ENCODE results near the gene CCSER1. TPM values are rescaled to one million over a fixed set of nuclear protein-coding genes. Genes with fewer than 3 reads are reported as not detected.

Gene CCSER1
- total and polyA plus RNA-seq, 2 experiments from 2014 or later: 2.9 to 3.4 TPM

DNA sequence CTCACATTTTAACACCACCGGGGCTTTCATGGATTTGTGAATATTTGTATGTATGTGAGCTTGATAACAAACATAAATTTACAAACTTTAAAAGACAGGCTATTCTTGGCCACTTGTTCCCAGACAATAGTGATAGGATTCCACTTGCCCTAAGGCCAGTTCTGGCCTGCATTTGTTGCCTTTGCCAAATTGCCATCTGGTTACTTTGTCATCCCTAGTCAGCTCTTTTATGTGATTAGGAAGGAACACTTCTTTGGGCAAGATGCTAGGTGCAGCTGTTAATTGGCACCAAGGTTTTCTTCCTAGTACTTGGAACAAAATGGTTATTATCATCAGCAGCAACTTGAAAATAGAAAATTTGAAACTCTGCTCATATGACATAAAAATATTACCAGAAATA, 63.3 kb downstream of the CCSER1 start:
- Mint-ChIP-seq H3K27ac (0 out of 2 replicates have a peak overlapping the region, but pooled peaks have one; percentile 10), H3K4me3 (no peak overlapping the region), H3K9me3 (no peaks in the 10 kb centered on the region), H3K27me3 (ENCODE audit: insufficient read depth, low read depth, poor library complexity) (no peaks in the 10 kb centered on the region), H3K36me3 (ENCODE audit: low read depth) (no peaks in the 10 kb centered on the region), H3K4me1 (peaks cover 24% of the 10 kb centered on the region)
- H3K36me3 ChIP-seq (ENCODE audit: insufficient read depth): no peaks in the 10 kb centered on the region
- DNase-seq (ENCODE audit: low spot score) (no peak), ATAC-seq (no peak)
- H3K4me3 ChIP-seq: no peak overlapping the region
- H3F3A ChIP-seq (replicated peaks; ENCODE audit: low read depth): no peaks in the 10 kb centered on the region
- H3K9me2 ChIP-seq (ENCODE audit: insufficient read depth): no peaks in the 10 kb centered on the region
- TF ChIP-seq ZNF114 (CRISPR knock-in tag; IDR thresholded peaks at IDR 0.05): no peak
- TF ChIP-seq JUNB (IDR thresholded peaks at IDR 0.05; ENCODE audit: unreplicated experiment): no peak
- TF ChIP-seq EZH2phosphoT487 (IDR thresholded peaks at IDR 0.05; ENCODE audit: unreplicated experiment): no peak
- TF ChIP-seq EZH2 (IDR thresholded peaks at IDR 0.05; ENCODE audit: low read depth, unreplicated experiment): no peak
- TF ChIP-seq, protein P1, sequence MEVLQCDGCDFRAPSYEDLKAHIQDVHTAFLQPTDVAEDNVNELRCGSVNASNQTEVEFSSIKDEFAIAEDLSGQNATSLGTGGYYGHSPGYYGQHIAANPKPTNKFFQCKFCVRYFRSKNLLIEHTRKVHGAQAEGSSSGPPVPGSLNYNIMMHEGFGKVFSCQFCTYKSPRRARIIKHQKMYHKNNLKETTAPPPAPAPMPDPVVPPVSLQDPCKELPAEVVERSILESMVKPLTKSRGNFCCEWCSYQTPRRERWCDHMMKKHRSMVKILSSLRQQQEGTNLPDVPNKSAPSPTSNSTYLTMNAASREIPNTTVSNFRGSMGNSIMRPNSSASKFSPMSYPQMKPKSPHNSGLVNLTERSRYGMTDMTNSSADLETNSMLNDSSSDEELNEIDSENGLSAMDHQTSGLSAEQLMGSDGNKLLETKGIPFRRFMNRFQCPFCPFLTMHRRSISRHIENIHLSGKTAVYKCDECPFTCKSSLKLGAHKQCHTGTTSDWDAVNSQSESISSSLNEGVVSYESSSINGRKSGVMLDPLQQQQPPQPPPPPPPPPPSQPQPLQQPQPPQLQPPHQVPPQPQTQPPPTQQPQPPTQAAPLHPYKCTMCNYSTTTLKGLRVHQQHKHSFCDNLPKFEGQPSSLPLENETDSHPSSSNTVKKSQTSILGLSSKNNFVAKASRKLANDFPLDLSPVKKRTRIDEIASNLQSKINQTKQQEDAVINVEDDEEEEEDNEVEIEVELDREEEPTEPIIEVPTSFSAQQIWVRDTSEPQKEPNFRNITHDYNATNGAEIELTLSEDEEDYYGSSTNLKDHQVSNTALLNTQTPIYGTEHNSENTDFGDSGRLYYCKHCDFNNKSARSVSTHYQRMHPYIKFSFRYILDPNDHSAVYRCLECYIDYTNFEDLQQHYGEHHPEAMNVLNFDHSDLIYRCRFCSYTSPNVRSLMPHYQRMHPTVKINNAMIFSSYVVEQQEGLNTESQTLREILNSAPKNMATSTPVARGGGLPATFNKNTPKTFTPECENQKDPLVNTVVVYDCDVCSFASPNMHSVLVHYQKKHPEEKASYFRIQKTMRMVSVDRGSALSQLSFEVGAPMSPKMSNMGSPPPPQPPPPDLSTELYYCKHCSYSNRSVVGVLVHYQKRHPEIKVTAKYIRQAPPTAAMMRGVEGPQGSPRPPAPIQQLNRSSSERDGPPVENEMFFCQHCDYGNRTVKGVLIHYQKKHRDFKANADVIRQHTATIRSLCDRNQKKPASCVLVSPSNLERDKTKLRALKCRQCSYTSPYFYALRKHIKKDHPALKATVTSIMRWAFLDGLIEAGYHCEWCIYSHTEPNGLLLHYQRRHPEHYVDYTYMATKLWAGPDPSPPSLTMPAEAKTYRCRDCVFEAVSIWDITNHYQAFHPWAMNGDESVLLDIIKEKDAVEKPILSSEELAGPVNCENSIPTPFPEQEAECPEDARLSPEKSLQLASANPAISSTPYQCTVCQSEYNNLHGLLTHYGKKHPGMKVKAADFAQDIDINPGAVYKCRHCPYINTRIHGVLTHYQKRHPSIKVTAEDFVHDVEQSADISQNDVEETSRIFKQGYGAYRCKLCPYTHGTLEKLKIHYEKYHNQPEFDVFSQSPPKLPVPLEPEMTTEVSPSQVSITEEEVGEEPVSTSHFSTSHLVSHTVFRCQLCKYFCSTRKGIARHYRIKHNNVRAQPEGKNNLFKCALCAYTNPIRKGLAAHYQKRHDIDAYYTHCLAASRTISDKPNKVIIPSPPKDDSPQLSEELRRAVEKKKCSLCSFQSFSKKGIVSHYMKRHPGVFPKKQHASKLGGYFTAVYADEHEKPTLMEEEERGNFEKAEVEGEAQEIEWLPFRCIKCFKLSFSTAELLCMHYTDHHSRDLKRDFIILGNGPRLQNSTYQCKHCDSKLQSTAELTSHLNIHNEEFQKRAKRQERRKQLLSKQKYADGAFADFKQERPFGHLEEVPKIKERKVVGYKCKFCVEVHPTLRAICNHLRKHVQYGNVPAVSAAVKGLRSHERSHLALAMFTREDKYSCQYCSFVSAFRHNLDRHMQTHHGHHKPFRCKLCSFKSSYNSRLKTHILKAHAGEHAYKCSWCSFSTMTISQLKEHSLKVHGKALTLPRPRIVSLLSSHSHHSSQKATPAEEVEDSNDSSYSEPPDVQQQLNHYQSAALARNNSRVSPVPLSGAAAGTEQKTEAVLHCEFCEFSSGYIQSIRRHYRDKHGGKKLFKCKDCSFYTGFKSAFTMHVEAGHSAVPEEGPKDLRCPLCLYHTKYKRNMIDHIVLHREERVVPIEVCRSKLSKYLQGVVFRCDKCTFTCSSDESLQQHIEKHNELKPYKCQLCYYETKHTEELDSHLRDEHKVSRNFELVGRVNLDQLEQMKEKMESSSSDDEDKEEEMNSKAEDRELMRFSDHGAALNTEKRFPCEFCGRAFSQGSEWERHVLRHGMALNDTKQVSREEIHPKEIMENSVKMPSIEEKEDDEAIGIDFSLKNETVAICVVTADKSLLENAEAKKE (CRISPR knock-in tag; IDR thresholded peaks at IDR 0.05): no peak
- no peak for TF ChIP-seq CREB1 (CRISPR knock-in tag; IDR thresholded peaks at IDR 0.05; ENCODE audit: low read depth)
- TF ChIP-seq POLR2AphosphoS5 (IDR thresholded peaks at IDR 0.05; ENCODE audit: low read depth): no peak
- TF ChIP-seq, protein P2, sequence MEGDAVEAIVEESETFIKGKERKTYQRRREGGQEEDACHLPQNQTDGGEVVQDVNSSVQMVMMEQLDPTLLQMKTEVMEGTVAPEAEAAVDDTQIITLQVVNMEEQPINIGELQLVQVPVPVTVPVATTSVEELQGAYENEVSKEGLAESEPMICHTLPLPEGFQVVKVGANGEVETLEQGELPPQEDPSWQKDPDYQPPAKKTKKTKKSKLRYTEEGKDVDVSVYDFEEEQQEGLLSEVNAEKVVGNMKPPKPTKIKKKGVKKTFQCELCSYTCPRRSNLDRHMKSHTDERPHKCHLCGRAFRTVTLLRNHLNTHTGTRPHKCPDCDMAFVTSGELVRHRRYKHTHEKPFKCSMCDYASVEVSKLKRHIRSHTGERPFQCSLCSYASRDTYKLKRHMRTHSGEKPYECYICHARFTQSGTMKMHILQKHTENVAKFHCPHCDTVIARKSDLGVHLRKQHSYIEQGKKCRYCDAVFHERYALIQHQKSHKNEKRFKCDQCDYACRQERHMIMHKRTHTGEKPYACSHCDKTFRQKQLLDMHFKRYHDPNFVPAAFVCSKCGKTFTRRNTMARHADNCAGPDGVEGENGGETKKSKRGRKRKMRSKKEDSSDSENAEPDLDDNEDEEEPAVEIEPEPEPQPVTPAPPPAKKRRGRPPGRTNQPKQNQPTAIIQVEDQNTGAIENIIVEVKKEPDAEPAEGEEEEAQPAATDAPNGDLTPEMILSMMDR (conservative IDR thresholded peaks at IDR 0.05; ENCODE audit: low read depth in 2 of 2): no peak
- TF ChIP-seq ZNF331 (CRISPR knock-in tag; IDR thresholded peaks at IDR 0.05; ENCODE audit: low read depth): no peak
- no peak for TF ChIP-seq STAT1 (IDR thresholded peaks at IDR 0.05; ENCODE audit: unreplicated experiment)
- TF ChIP-seq, protein P3, sequence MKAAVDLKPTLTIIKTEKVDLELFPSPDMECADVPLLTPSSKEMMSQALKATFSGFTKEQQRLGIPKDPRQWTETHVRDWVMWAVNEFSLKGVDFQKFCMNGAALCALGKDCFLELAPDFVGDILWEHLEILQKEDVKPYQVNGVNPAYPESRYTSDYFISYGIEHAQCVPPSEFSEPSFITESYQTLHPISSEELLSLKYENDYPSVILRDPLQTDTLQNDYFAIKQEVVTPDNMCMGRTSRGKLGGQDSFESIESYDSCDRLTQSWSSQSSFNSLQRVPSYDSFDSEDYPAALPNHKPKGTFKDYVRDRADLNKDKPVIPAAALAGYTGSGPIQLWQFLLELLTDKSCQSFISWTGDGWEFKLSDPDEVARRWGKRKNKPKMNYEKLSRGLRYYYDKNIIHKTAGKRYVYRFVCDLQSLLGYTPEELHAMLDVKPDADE (IDR thresholded peaks at IDR 0.05): no peak
- TF ChIP-seq, protein P4, sequence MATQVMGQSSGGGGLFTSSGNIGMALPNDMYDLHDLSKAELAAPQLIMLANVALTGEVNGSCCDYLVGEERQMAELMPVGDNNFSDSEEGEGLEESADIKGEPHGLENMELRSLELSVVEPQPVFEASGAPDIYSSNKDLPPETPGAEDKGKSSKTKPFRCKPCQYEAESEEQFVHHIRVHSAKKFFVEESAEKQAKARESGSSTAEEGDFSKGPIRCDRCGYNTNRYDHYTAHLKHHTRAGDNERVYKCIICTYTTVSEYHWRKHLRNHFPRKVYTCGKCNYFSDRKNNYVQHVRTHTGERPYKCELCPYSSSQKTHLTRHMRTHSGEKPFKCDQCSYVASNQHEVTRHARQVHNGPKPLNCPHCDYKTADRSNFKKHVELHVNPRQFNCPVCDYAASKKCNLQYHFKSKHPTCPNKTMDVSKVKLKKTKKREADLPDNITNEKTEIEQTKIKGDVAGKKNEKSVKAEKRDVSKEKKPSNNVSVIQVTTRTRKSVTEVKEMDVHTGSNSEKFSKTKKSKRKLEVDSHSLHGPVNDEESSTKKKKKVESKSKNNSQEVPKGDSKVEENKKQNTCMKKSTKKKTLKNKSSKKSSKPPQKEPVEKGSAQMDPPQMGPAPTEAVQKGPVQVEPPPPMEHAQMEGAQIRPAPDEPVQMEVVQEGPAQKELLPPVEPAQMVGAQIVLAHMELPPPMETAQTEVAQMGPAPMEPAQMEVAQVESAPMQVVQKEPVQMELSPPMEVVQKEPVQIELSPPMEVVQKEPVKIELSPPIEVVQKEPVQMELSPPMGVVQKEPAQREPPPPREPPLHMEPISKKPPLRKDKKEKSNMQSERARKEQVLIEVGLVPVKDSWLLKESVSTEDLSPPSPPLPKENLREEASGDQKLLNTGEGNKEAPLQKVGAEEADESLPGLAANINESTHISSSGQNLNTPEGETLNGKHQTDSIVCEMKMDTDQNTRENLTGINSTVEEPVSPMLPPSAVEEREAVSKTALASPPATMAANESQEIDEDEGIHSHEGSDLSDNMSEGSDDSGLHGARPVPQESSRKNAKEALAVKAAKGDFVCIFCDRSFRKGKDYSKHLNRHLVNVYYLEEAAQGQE (IDR thresholded peaks at IDR 0.05; ENCODE audit: unreplicated experiment): no peak
- TF ChIP-seq NANOG (IDR thresholded peaks at IDR 0.05; ENCODE audit: borderline replicate concordance): no peak
- no peaks in the 10 kb centered on the region for H3K27me3 ChIP-seq (ENCODE audit: insufficient read depth)
- H2AFZ ChIP-seq: no peak overlapping the region
- no peaks in the 10 kb centered on the region for H4K20me1 ChIP-seq (replicated peaks; ENCODE audit: insufficient read depth)
- H3K27ac ChIP-seq (ENCODE audit: low read depth): no peak overlapping the region
- no peaks in the 10 kb centered on the region for H3K79me2 ChIP-seq (replicated peaks; ENCODE audit: insufficient read depth)
- no peak overlapping the region for H3K4me2 ChIP-seq
- H3K4me1 ChIP-seq (ENCODE audit: insufficient read depth): peaks cover 33% of the 10 kb centered on the region
